Heart right ventricle (tissue), 16 donors: ENCODE results near the gene NXF1. TPM values are rescaled to one million over a fixed set of nuclear protein-coding genes. Genes with fewer than 3 reads are reported as not detected.
"Not testable (repeated sequence)": the region's sequence is repeated elsewhere in the genome, so short reads cannot be mapped to it uniquely, and the experiment has no call there.

Experiments
- ATAC-seq, 8 donors: fragments of 200-7000 bp; cut with Tn5 transposase; one replicate each; pipeline ENCODE4 v1.9.1; 2020; ENCODE audit warnings: mild to moderate bottlenecking in 8 of 8, moderate library complexity in 8 of 8, moderate number of reproducible peaks in 1 of 8
- DNase-seq, 2 donors: peaks; one replicate each; pipeline ENCODE4 v3.0.0-alpha.2; 2020
- H3K27ac ChIP-seq, 10 donors: fragments of 200-600 bp; sonication (generic) in 2 of 10; one replicate each; pipeline versions ENCODE4 v1.5.0 to v1.8.0; 2020 to 2022; ENCODE audit warnings: mild to moderate bottlenecking in 3 of 10
- H3K27me3 ChIP-seq, 7 donors: fragments of 200-600 bp; one replicate each; pipeline ENCODE4 v1.8.0; 2021 to 2022; ENCODE audit warnings: mild to moderate bottlenecking in 2 of 7
- H3K36me3 ChIP-seq, 9 donors: fragments of 200-600 bp; sonication (generic) in 1 of 9; one replicate each; pipeline versions ENCODE4 v1.5.0 to v1.8.0; 2020 to 2022; ENCODE audit warnings: mild to moderate bottlenecking in 2 of 9
- H3K4me1 ChIP-seq, 9 donors: fragments of 200-600 bp; sonication (generic) in 1 of 9; one replicate each; pipeline versions ENCODE4 v1.5.0 to v1.8.0; 2020 to 2022; ENCODE audit warnings: mild to moderate bottlenecking in 4 of 9
- H3K4me3 ChIP-seq, 10 donors: fragments of 200-600 bp; sonication (generic) in 2 of 10; one replicate each; pipeline versions ENCODE4 v1.5.0 to v1.8.0; 2020 to 2022; ENCODE audit warnings: mild to moderate bottlenecking in 7 of 10, moderate library complexity in 2 of 10
- H3K9me3 ChIP-seq, 11 donors: fragments of 200-600 bp in 10 of 11; sonication (generic) in 2 of 11; one replicate each; pipeline versions ENCODE4 v1.5.0 to v1.8.0; 2013 to 2022; ENCODE audit warnings: mild to moderate bottlenecking in 2 of 11, control low read depth in 1 of 11, moderate library complexity in 1 of 11
- WGBS, 2 donors: extraction: QIAGEN DNeasy Blood & Tissue Kit; methylation state at CpG; one replicate each; pipeline ENCODE4 v1.1.7; 2013; ENCODE audit warnings: inconsistent platforms in 1 of 2; 5-methylcytosine and 5-hydroxymethylcytosine counted together
- intact Hi-C, 10 donors: fragments of 100-400 bp; cut with DNase I; formaldehyde crosslinking; loops; one replicate each; pipeline versions ENCODE4 v1.11.1 to v1.14.2; 2022
- polyA plus RNA-seq, 2 donors: library from polyadenylated mRNA; stranded (reverse); fragments of 200-250 nt; gene quantifications; one replicate each; pipeline ENCODE4 v1.2.3, GENCODE V29; 2013
- total RNA-seq, 10 donors: library from RNA; stranded (reverse); fragmentation: NEBNext Ultra II Directional in 3 of 10; extraction: Animal tissue kit (Norgen Biotek cat#: 25700) in 3 of 10; gene quantifications; one replicate each; pipeline versions ENCODE4 v1.2.1 to v1.2.4, GENCODE V29; 2021 to 2023
- TF ChIP-seq, protein P1 (sequence below), 9 donors: fragments of 200-600 bp; sonication (generic) in 2 of 9; IDR thresholded peaks; one replicate each; pipeline versions ENCODE4 v1.5.0 to v1.8.0; 2021 to 2022; ENCODE audit warnings: antibody characterized with exemption in 9 of 9, mild to moderate bottlenecking in 5 of 9, moderate library complexity in 1 of 9
- donor health status: Arrhythmogenic right ventricular cardiomyopathy.
- donor health status: ischemic (EF 13 %, LVEDD 7.1; RV severe dilation, severe dysfunction).
- donor health status: healthy with polysubstance abuse.
- donor health status: DM: no; HTN: yes; CAD: no.
- donor health status: DM: no; HTN: no; CAD: no.
- donor health status: ischemic (EF 25% LVEDD 6.9; RV normal size, moderate dysfunction).
- donor health status: ischemic (EF 25% LVEDD 5.7; RV mildly dilated, moderate dysfunction).
- donor health status: healthy.
- donor health status: DM: yes; HTN: yes; CAD: no.
- donor health status: Ischemic cardiomyopathy.
- donor health status: ischemic (EF 35%, LVEDD 5.7; RV mildly dilated, moderate dysfunction).
- donor health status: nonischemic (EF 11% LVEDD 7.7; RV severe dilation, severe dysfunction).
- donor health status: DM: yes; HTN: yes; CAD: no.
- donor health status: PGD.
- donor health status: ischemic (EF 29% LVEDD 5.4; RV normal size, mild dysfunction).
- donor health status: nonischemic (EF 23%, LVEDD 6.1; RV moderate dilation, normal function).

NXF1 gene
- total and polyA plus RNA-seq, 12 donors, result 28.3 to 96.7 (median 38.3) TPM

GRCh38 chr11:62847767-62848314 is 42.6 kb upstream of the NXF1 start:
- DNase-seq (no peak), ATAC-seq (no peak)
- intact Hi-C loops, result no loop called here
- no peaks in the 10 kb centered on the region for H3K27me3 ChIP-seq
- H3K9me3 ChIP-seq, result no peaks in the 10 kb centered on the region
- H3K27ac ChIP-seq, result no peak overlapping the region
- 89 to 91% methylated on average over 1 of the region's 1 CpG for WGBS, 2 donors
- TF ChIP-seq, protein P1, sequence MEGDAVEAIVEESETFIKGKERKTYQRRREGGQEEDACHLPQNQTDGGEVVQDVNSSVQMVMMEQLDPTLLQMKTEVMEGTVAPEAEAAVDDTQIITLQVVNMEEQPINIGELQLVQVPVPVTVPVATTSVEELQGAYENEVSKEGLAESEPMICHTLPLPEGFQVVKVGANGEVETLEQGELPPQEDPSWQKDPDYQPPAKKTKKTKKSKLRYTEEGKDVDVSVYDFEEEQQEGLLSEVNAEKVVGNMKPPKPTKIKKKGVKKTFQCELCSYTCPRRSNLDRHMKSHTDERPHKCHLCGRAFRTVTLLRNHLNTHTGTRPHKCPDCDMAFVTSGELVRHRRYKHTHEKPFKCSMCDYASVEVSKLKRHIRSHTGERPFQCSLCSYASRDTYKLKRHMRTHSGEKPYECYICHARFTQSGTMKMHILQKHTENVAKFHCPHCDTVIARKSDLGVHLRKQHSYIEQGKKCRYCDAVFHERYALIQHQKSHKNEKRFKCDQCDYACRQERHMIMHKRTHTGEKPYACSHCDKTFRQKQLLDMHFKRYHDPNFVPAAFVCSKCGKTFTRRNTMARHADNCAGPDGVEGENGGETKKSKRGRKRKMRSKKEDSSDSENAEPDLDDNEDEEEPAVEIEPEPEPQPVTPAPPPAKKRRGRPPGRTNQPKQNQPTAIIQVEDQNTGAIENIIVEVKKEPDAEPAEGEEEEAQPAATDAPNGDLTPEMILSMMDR (IDR thresholded peaks at IDR 0.05), result no peak
- H3K4me3 ChIP-seq, result no peak overlapping the region
- peaks cover 0 to 20% (median 16%) of the 10 kb centered on the region in 9 donors for H3K36me3 ChIP-seq
- H3K4me1 ChIP-seq, result peaks cover 0 to 9% (median 2%) of the 10 kb centered on the region in 9 donors

DNA sequence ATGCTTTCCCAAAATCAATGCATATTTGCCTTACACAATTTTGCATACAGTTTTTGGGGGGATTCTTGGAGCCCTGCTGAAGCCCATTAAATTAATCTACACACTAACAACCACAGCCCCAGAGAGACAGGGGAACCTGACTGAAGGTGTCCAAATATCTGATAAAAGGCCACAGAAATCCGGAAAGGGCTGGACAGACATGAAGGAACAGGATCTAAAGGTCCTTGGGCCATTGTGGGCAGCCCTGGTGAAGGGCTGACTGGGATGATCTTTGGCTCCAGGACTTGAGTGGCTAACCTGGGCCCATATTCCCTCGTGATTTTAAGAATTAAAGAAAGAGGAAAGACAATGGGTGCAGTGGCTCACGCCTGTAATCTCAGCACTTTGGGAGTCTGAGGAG is 40.9 kb upstream of the NXF1 start:
- ATAC-seq (no peak), DNase-seq (no peak)
- WGBS, 2 donors, result 90 to 91% methylated on average over 3 of the region's 3 CpGs
- no peaks in the 10 kb centered on the region for H3K9me3 ChIP-seq
- H3K4me3 ChIP-seq, result no peak overlapping the region
- H3K27ac ChIP-seq, result no peak overlapping the region
- intact Hi-C loops, result no loop called here
- H3K27me3 ChIP-seq, result no peaks in the 10 kb centered on the region
- peaks cover 0 to 3% (median 0%) of the 10 kb centered on the region in 9 donors for H3K36me3 ChIP-seq
- TF ChIP-seq, protein P1 (IDR thresholded peaks at IDR 0.05), result no peak
- H3K4me1 ChIP-seq, result peaks cover 0 to 13% (median 10%) of the 10 kb centered on the region in 9 donors

DNA sequence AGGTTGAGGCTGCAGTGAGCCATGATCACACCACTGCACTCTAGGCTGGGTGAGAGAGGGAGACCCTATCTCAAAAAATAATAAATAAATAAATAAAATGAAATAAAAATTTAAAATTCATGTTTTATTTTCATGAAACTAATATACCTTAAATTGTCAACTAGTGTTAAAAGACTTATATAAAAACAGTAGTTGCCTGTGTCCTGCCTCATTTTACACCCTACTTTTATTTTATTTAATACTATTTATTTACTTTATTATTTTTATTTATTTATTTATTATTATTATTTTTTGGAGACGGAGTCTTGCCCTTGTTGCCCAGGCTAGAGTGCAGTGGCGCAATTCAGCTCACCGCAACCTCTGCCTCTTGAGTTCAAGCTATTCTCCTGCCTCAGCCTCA is 38.9 kb upstream of the NXF1 start:
- WGBS, 2 donors, result 97 to 98% methylated on average over 3 of the region's 3 CpGs
- H3K27ac ChIP-seq, result no peak overlapping the region
- intact Hi-C loops, result loop anchor here in 2 of 10 donors (5.0 kb wide), 2 partner anchors 117 to 137 kb away; partner anchors contain the start of genes BSCL2 (in 1 of the 2), GNG3 (in 1 of the 2), HNRNPUL2 (in 1 of the 2) and TTC9C (in 1 of the 2)

DNA sequence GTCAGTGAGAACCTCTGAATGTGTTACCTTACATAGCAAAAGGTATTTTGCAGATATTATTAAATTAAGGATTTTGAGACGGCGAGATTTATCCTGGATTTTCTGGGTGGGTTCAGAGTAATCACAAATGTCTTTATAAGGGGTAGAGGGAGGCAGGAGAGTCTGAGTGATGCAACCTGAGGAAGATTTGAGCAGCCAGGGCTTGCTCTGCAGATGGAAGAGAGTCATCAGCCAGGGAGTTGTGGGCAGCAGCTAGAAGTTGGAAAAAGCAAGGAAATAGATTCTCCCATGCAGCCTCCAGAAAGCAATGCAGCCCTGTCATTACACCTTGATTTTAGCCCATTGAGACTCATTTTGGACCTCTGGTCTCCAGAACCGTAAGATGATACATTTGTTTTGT is 38.2 kb upstream of the NXF1 start:
- intact Hi-C loops, result loop anchor here in 4 of 10 donors (1.0 to 5.0 kb wide), 4 partner anchors 11 to 136 kb away; partner anchors contain the start of genes BSCL2 (in 1 of the 4), GNG3 (in 1 of the 4), HNRNPUL2 (in 1 of the 4) and SLC3A2 (in 1 of the 4)
- Histone ChIP-seq H3K27me3 (no peaks in the 10 kb centered on the region), H3K27ac (no peak overlapping the region), H3K4me3 (no peak overlapping the region), H3K4me1 (peaks cover 0 to 24% (median 15%) of the 10 kb centered on the region in 9 donors), H3K36me3 (no peaks in the 10 kb centered on the region), H3K9me3 (no peaks in the 10 kb centered on the region)
- TF ChIP-seq, protein P1 (IDR thresholded peaks at IDR 0.05), result no peak
- DNase-seq (no peak), ATAC-seq (no peak)
- 97 to 98% methylated on average over 3 of the region's 3 CpGs for WGBS, 2 donors

More for the DNA sequence above, 38.9 kb upstream of the NXF1 start:
- Histone ChIP-seq H3K4me1 (peaks cover 0 to 18% (median 10%) of the 10 kb centered on the region in 9 donors), H3K36me3 (no peaks in the 10 kb centered on the region), H3K4me3 (no peak overlapping the region), H3K27me3 (no peaks in the 10 kb centered on the region), H3K9me3 (no peaks in the 10 kb centered on the region)
- DNase-seq (no peak), ATAC-seq (no peak)
- TF ChIP-seq, protein P1 (IDR thresholded peaks at IDR 0.05), result no peak

DNA sequence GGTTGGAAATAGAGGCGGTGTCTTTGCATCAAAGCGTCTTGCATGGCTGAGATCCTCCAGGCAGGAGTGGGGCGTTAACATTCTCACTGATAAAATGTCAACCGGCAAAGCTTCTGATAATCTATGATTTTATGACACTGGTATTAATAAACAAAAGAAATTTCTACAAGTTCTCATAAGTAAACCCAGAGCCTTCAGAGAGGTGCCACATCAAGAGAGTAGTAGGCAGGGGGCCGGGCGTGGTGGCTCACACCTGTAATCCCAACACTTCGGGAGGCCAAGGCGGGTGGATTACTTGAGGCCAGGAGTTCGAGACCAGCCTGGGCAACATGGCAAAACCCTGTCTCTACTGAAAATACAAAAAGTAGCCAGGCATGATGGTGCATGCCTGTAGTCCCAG is 37.7 kb upstream of the NXF1 start:
- not testable (repeated sequence) for H3K27me3 ChIP-seq, DNase-seq, H3K9me3 ChIP-seq, ATAC-seq, H3K36me3 ChIP-seq
- 85 to 89% methylated on average over 9 of the region's 9 CpGs for WGBS, 2 donors
- intact Hi-C loops, result loop anchor here in 4 of 10 donors (1.0 to 5.0 kb wide), 4 partner anchors 11 to 136 kb away; partner anchors contain the start of genes BSCL2 (in 1 of the 4), GNG3 (in 1 of the 4), HNRNPUL2 (in 1 of the 4) and SLC3A2 (in 1 of the 4)
- Histone ChIP-seq H3K4me1 (peaks cover 0 to 30% (median 20%) of the 10 kb centered on the region in 9 donors), H3K27ac (peak overlapping the region; percentile 92 to 98 (median 97)), H3K4me3 (peak overlapping the region in 4 of 10 donors; percentile 73 to 90 (median 78))
